ENCODE results near the gene FHIT.

Gene FHIT

DNA sequence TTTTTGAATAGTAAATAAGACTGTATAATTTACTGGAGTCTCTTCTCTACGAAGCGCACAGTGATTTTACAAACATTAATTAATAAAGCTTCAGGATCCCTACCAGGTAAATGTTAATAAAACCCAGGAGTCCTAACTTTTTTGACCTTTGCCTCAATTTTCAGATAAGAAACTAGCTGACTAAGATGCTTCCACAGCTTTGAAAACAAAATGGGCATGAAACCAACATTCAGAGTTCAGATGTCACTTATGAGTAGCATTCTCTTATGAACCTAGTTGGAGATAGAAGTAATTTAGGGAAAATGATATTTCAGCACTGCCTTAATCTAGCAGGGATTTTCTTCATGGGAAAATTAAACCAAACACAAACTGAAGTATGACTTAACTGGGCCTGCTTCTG is 13.0 kb upstream of the FHIT start:
- H3K36me3 ChIP-seq (replicated peaks): no peaks in the 10 kb centered on the region
- no peaks in the 10 kb centered on the region for H3K27me3 ChIP-seq (replicated peaks)
- H3K4me3 ChIP-seq (ENCODE audit: low read depth, low read length): no peak overlapping the region
- in situ Hi-C loops (cut with HindIII; ENCODE audit: low pct_ligation_motif_present, low sequenced_read_pairs): no loop called here
- H3K27ac ChIP-seq: no peak overlapping the region
- TF ChIP-seq, protein P1, sequence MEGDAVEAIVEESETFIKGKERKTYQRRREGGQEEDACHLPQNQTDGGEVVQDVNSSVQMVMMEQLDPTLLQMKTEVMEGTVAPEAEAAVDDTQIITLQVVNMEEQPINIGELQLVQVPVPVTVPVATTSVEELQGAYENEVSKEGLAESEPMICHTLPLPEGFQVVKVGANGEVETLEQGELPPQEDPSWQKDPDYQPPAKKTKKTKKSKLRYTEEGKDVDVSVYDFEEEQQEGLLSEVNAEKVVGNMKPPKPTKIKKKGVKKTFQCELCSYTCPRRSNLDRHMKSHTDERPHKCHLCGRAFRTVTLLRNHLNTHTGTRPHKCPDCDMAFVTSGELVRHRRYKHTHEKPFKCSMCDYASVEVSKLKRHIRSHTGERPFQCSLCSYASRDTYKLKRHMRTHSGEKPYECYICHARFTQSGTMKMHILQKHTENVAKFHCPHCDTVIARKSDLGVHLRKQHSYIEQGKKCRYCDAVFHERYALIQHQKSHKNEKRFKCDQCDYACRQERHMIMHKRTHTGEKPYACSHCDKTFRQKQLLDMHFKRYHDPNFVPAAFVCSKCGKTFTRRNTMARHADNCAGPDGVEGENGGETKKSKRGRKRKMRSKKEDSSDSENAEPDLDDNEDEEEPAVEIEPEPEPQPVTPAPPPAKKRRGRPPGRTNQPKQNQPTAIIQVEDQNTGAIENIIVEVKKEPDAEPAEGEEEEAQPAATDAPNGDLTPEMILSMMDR (IDR thresholded peaks at IDR 0.05; ENCODE audit: low read depth, low read length, missing control alignments): no peak
- no peak for DNase-seq

DNA sequence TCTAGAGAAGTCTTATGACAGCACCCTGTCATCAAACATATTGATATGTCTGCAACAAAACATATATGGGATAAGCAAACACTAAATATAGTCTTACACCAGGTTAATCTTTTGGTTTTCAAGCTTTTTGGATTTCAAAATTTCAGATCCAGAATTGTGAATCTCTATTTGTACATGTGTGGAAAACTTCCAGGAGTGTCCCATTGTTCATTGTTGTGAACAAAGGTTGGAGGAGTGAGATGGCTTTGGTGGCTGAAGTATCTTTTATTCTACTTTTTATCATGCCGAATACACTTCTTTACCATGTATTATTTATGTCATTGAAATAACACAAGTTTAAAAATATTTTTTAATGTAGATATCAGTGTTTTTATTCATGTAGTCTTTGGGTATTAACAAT is 5.9 kb upstream of the FHIT start:
- Histone ChIP-seq H3K4me3 (ENCODE audit: low read depth, low read length) (no peak overlapping the region), H3K27me3 (replicated peaks) (no peaks in the 10 kb centered on the region), H3K27ac (no peak overlapping the region), H3K36me3 (replicated peaks) (no peaks in the 10 kb centered on the region)
- TF ChIP-seq, protein P1 (IDR thresholded peaks at IDR 0.05; ENCODE audit: low read depth, low read length, missing control alignments): no peak
- DNase-seq: no peak
- in situ Hi-C loops (cut with HindIII; ENCODE audit: low pct_ligation_motif_present, low sequenced_read_pairs): no loop called here

DNA sequence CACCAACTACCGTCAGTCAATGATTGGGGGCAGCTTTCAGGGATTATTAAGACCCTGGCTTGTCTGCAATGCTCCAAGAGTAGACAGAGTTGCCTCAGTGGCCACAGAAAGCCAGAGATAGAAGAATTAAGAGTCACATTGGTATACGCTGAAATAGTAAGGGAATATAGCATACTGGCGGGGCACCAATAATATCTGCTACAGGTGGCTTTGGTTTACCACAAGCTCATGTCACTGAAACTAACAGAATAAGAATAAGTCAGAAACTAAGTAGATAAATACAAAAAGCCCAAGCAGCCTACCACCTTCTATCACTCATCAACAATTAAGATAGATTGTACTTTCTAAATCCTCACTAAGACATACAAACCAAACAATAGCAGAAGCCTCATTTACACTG is 2.5 kb upstream of the FHIT start:
- no peak overlapping the region for H3K27ac ChIP-seq
- H3K27me3 ChIP-seq (replicated peaks): no peaks in the 10 kb centered on the region
- in situ Hi-C loops (cut with HindIII; ENCODE audit: low pct_ligation_motif_present, low sequenced_read_pairs): no loop called here
- H3K4me3 ChIP-seq (ENCODE audit: low read depth, low read length): no peak overlapping the region
- no peaks in the 10 kb centered on the region for H3K36me3 ChIP-seq (replicated peaks)
- DNase-seq: no peak
- TF ChIP-seq, protein P1 (IDR thresholded peaks at IDR 0.05; ENCODE audit: low read depth, low read length, missing control alignments): no peak

DNA sequence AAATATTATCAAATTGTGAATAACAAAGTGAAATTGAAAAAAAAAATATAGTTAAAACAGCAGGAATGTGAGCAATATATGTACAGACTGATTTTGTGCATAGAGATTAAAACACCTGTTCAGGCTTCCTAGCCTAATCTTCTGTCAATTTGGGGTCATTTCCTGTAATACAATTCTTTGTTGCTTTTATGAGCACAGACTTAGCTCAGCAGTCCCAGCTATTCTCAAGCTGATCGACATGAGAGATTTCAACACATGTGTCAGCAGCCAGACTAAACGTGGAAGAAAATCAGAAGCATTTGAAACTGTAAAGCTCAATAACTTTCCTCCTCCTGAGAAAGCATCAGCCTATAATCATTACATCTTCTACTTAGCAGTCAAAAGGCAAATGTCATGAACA is 1.6 kb upstream of the FHIT start:
- no peak for DNase-seq
- in situ Hi-C loops (cut with HindIII; ENCODE audit: low pct_ligation_motif_present, low sequenced_read_pairs): no loop called here
- Histone ChIP-seq H3K4me3 (ENCODE audit: low read depth, low read length) (no peak overlapping the region), H3K36me3 (replicated peaks) (no peaks in the 10 kb centered on the region), H3K27me3 (replicated peaks) (no peaks in the 10 kb centered on the region), H3K27ac (no peak overlapping the region)
- TF ChIP-seq, protein P1 (IDR thresholded peaks at IDR 0.05; ENCODE audit: low read depth, low read length, missing control alignments): no peak

DNA sequence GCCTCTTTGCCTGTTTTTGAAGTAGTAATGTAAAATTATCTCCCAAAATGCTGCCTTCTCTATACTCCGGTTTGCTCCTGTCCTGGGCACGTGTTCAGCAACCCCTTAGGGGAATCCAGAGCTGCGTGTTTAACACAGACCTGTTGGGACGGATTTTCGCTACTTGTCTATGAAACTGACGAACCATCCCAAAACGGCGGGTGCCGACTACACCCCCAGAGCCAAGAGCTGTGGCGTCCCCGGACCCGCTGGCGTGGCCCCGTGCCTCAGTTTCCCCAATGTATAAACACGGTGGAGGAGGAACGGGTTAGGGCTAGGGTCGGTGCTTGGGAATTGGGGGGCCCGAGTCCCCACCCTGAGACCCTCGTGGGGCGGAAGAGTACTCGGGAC is 473 bp downstream of the FHIT start:
- Histone ChIP-seq H3K4me3 (ENCODE audit: low read depth, low read length) (peak overlapping the region; percentile 80), H3K27me3 (replicated peaks) (no peaks in the 10 kb centered on the region), H3K36me3 (replicated peaks) (no peaks in the 10 kb centered on the region), H3K27ac (no peak overlapping the region)
- in situ Hi-C loops (cut with HindIII; ENCODE audit: low pct_ligation_motif_present, low sequenced_read_pairs): no loop called here
- no peak for DNase-seq
- TF ChIP-seq, protein P1 (IDR thresholded peaks at IDR 0.05; ENCODE audit: low read depth, low read length, missing control alignments): no peak

DNA sequence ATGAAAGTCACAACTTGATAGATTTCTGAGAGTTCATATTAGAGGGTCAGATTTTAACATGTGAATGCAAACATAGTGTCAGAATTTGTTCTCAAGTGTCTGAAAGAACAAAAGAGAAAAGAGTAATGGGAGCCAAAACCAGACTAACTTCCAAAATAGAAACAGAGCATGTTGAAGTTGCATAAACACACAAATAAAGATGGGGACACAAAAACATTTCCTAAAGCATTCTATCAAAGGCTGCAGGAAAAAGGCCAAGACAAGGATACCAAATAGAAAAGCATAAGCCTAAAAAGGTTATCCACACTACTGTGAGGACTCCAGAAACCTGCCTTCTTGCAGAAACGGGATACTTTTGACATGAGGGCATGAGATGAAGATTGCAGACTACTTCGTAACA is 2.8 kb downstream of the FHIT start:
- Histone ChIP-seq H3K27ac (no peak overlapping the region), H3K27me3 (replicated peaks) (no peaks in the 10 kb centered on the region), H3K4me3 (ENCODE audit: low read depth, low read length) (no peak overlapping the region), H3K36me3 (replicated peaks) (no peaks in the 10 kb centered on the region)
- DNase-seq: no peak
- TF ChIP-seq, protein P1 (IDR thresholded peaks at IDR 0.05; ENCODE audit: low read depth, low read length, missing control alignments): no peak
- in situ Hi-C loops (cut with HindIII; ENCODE audit: low pct_ligation_motif_present, low sequenced_read_pairs): no loop called here
